Measurements from ENCODE around the gene FMN1. TPM values are rescaled to one million over a fixed set of nuclear protein-coding genes. Genes with fewer than 3 reads are reported as not detected.

Gene FMN1
- total and polyA plus RNA-seq, 2 donors from 2014 or later = 0.71 to 44.8 TPM

- intact Hi-C loops (cut with DNase I) = no loop called here
- no peak for FAIRE-seq
These were observed 44.6 kb downstream of the FMN1 start for GRCh38 chr15:33149919-33150318.

GRCh38 chr15:33148129-33148751 is 46.3 kb downstream of the FMN1 start:
- no peak overlapping the region for H3K27ac ChIP-seq (ENCODE audit: low read depth in 2 of 2, low read length in 2 of 2)
- FAIRE-seq (no peak), DNase-seq (peak in 3 of 5 donors; percentile 52 to 76 (median 67))
- no peaks in the 10 kb centered on the region for H3K9me3 ChIP-seq (ENCODE audit: control insufficient read depth in 2 of 3, insufficient read depth in 1 of 3, low read length in 3 of 3)
- peaks cover 0 to 3% (median 0%) of the 10 kb centered on the region in 3 donors for H3K4me1 ChIP-seq (ENCODE audit: control insufficient read depth in 2 of 3, insufficient read depth in 2 of 3, low read depth in 1 of 3, low read length in 3 of 3)
- peak overlapping the region in 1 of 3 donors; percentile 23 for H3K9ac ChIP-seq (ENCODE audit: low read length in 3 of 3)
- H3K4me3 ChIP-seq (ENCODE audit: low read length in 3 of 3) = peak overlapping the region in 1 of 3 donors; percentile 33
- intact Hi-C loops (cut with DNase I) = no loop called here
- H3K27me3 ChIP-seq (ENCODE audit: control insufficient read depth, insufficient read depth, low read length) = no peaks in the 10 kb centered on the region
- H3K36me3 ChIP-seq (ENCODE audit: control insufficient read depth in 2 of 3, insufficient read depth in 3 of 3, low read length in 3 of 3) = no peaks in the 10 kb centered on the region
- TF ChIP-seq CTCF (IDR thresholded peaks at IDR 0.05; ENCODE audit: borderline replicate concordance, extremely low read depth, insufficient read depth) = no peak

More at GRCh38 chr15:33149919-33150318, 44.6 kb downstream of the FMN1 start:
- Histone ChIP-seq H3K36me3 (ENCODE audit: control insufficient read depth in 2 of 3, insufficient read depth in 3 of 3, low read length in 3 of 3) (no peaks in the 10 kb centered on the region), H3K27ac (ENCODE audit: low read depth in 2 of 2, low read length in 2 of 2) (no peak overlapping the region), H3K9me3 (ENCODE audit: control insufficient read depth in 2 of 3, insufficient read depth in 1 of 3, low read length in 3 of 3) (no peaks in the 10 kb centered on the region), H3K4me3 (ENCODE audit: low read length in 3 of 3) (peak overlapping the region in 1 of 3 donors; percentile 0), H3K27me3 (ENCODE audit: control insufficient read depth, insufficient read depth, low read length) (no peaks in the 10 kb centered on the region), H3K4me1 (ENCODE audit: control insufficient read depth in 2 of 3, insufficient read depth in 2 of 3, low read depth in 1 of 3, low read length in 3 of 3) (peaks cover 0 to 3% (median 0%) of the 10 kb centered on the region in 3 donors), H3K9ac (ENCODE audit: low read length in 3 of 3) (peak overlapping the region in 1 of 3 donors; percentile 2)
- no peak for DNase-seq
- TF ChIP-seq CTCF (IDR thresholded peaks at IDR 0.05; ENCODE audit: borderline replicate concordance, extremely low read depth, insufficient read depth) = no peak

GRCh38 chr15:33146051-33146450 is 48.5 kb downstream of the FMN1 start:
- no peak for TF ChIP-seq CTCF (IDR thresholded peaks at IDR 0.05; ENCODE audit: borderline replicate concordance, extremely low read depth, insufficient read depth)
- H3K9me3 ChIP-seq (ENCODE audit: control insufficient read depth in 2 of 3, insufficient read depth in 1 of 3, low read length in 3 of 3) = no peaks in the 10 kb centered on the region
- H3K27ac ChIP-seq (ENCODE audit: low read depth in 2 of 2, low read length in 2 of 2) = no peak overlapping the region
- DNase-seq (no peak), FAIRE-seq (no peak)
- intact Hi-C loops (cut with DNase I) = no loop called here
- no peaks in the 10 kb centered on the region for H3K27me3 ChIP-seq (ENCODE audit: control insufficient read depth, insufficient read depth, low read length)
- no peak overlapping the region for H3K4me3 ChIP-seq (ENCODE audit: low read length in 3 of 3)
- H3K9ac ChIP-seq (ENCODE audit: low read length in 3 of 3) = no peak overlapping the region
- peaks cover 0 to 7% (median 3%) of the 10 kb centered on the region in 3 donors for H3K4me1 ChIP-seq (ENCODE audit: control insufficient read depth in 2 of 3, insufficient read depth in 2 of 3, low read depth in 1 of 3, low read length in 3 of 3)
- H3K36me3 ChIP-seq (ENCODE audit: control insufficient read depth in 2 of 3, insufficient read depth in 3 of 3, low read length in 3 of 3) = no peaks in the 10 kb centered on the region
